OCI-LY3 (cell line): ENCODE data around the gene CCS.

Experiments
- EZH2phosphoT487 ChIP-seq: fragments of 200-600 bp; shearing (Covaris generic); IDR thresholded peaks from 2 replicates; pipeline ENCODE4 v1.6.1; 2018; ENCODE audit warnings: antibody characterized with exemption, mixed run types, low read depth
- TF ChIP-seq, protein P1 (sequence below): fragments of 200-600, 300-600 bp; sonication (generic); IDR thresholded peaks from 2 replicates; pipeline ENCODE4 v1.5.1; 2014; ENCODE audit warnings: antibody characterized with exemption, low read length, low read depth

DNA sequence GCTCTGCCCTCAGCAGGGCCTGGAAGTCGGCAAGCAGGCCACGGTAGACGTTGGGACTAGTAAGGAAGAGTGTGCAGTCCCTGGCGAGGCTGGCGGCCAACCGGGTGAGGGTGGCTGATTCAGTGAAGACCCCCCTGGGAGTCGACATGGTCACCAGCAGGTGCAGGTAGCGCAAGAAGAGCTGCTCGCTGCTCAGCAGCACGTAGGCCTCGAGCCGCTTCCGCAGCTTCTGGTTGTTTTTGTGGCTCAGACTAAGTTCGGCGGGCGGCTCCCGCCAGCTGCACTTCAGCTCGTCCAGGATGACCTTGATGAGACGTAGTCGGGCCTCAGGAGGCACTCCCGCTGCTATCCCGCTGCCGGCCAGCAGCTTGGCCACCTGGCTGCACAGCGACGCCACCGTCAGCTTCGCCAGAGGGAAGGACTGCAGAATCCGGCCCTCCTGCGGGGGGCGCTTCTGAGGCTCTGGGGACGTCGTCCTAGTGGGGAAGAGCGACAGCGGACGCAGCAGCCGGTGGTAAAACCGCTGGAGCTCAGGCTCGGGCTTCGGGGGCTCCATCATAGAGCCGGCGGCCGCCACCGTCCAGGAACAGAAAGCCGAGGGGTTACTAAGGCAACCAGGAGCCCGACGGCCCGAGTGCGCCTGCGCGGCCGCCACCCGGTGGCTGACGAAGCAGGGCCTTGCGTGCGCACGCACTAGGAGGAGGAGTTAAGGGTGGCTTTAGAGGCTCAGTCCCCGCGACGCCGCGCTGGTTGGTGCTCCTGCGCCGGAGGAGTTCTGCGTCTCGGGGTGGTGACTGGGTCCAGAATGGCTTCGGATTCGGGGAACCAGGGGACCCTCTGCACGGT, at the start of gene CCS, which contains the start of gene CCDC87:
- TF ChIP-seq, protein P1, sequence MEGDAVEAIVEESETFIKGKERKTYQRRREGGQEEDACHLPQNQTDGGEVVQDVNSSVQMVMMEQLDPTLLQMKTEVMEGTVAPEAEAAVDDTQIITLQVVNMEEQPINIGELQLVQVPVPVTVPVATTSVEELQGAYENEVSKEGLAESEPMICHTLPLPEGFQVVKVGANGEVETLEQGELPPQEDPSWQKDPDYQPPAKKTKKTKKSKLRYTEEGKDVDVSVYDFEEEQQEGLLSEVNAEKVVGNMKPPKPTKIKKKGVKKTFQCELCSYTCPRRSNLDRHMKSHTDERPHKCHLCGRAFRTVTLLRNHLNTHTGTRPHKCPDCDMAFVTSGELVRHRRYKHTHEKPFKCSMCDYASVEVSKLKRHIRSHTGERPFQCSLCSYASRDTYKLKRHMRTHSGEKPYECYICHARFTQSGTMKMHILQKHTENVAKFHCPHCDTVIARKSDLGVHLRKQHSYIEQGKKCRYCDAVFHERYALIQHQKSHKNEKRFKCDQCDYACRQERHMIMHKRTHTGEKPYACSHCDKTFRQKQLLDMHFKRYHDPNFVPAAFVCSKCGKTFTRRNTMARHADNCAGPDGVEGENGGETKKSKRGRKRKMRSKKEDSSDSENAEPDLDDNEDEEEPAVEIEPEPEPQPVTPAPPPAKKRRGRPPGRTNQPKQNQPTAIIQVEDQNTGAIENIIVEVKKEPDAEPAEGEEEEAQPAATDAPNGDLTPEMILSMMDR, result peak; percentile 56
- TF ChIP-seq EZH2phosphoT487, result no peak
